Smooth muscle cell (in vitro differentiated cells): ENCODE results near the gene BCL2L12. TPM values are rescaled to one million over a fixed set of nuclear protein-coding genes. Genes with fewer than 3 reads are reported as not detected.
A peak's percentile ranks its signal among the peaks of the same experiment; 100 is the strongest.

Experiments
- DNase-seq: peaks from one replicate; lab custom pipeline; 2025; ENCODE audit not compliant: unreplicated experiment; lab: John Stamatoyannopoulos, UW
- H2AFZ ChIP-seq: fragments of 200-600 bp; sonication (generic); 2 replicates; pipeline ENCODE4 v1.6.0; 2016; ENCODE audit warnings: antibody characterized with exemption, low read depth, mild to moderate bottlenecking
- H3F3A ChIP-seq: fragments of 200-600 bp; sonication (generic); 2 replicates; pipeline ENCODE4 v1.6.0; 2017; ENCODE audit warnings: antibody characterized with exemption, low read depth
- H3K27ac ChIP-seq: fragments of 200-600 bp; sonication (generic); 2 replicates; pipeline ENCODE4 v1.5.1; 2016; ENCODE audit warnings: low read depth, mild to moderate bottlenecking
- H3K27me3 ChIP-seq: fragments of 200-600 bp; sonication (generic); 2 replicates; pipeline ENCODE4 v1.6.1; 2016; ENCODE audit warnings: low read depth, mild to moderate bottlenecking
- H3K36me3 ChIP-seq: fragments of 200-600 bp; sonication (generic); 2 replicates; pipeline ENCODE4 v1.5.1; 2016; ENCODE audit warnings: low read depth
- H3K4me1 ChIP-seq: fragments of 200-600 bp; sonication (generic); 2 replicates; pipeline ENCODE4 v1.5.1; 2016; ENCODE audit warnings: low read depth
- H3K4me2 ChIP-seq: fragments of 200-600 bp; sonication (generic); 2 replicates; pipeline ENCODE4 v1.6.0; 2016; ENCODE audit warnings: mild to moderate bottlenecking
- H3K4me3 ChIP-seq: fragments of 200-600 bp; sonication (generic); 2 replicates; pipeline ENCODE4 v1.5.1; 2016; ENCODE audit warnings: mild to moderate bottlenecking
- H3K79me2 ChIP-seq: fragments of 200-600 bp; sonication (generic); 2 replicates; pipeline ENCODE4 v1.6.0; 2016; ENCODE audit warnings: low read depth, mild to moderate bottlenecking
- H3K9ac ChIP-seq: fragments of 200-600 bp; sonication (generic); 2 replicates; pipeline ENCODE4 v1.6.0; 2016; ENCODE audit warnings: low read depth
- H3K9me3 ChIP-seq: fragments of 200-600 bp; sonication (generic); replicated peaks from 2 replicates; pipeline ENCODE4 v1.5.1; 2016; ENCODE audit warnings: low read depth
- H4K20me1 ChIP-seq: fragments of 200-600 bp; sonication (generic); 2 replicates; pipeline ENCODE4 v1.6.0; 2016; ENCODE audit warnings: low read depth
- WGBS: methylation state at CpG from one replicate; pipeline ENCODE4 v1.1.7; 2016; ENCODE audit warnings: low lambda C conversion rate; 5-methylcytosine and 5-hydroxymethylcytosine counted together
- polyA plus RNA-seq: library from polyadenylated mRNA; unstranded; fragments of >200 nt; fragmentation: Nextera tagmentation; extraction: Ambion mirVana; gene quantifications from 2 replicates; pipeline ENCODE4 v1.2.1, GENCODE V29; 2016
- total RNA-seq: library from RNA; depleted of rRNA; stranded (reverse); fragments of >200 nt; gene quantifications from 2 replicates; pipeline ENCODE4 v1.2.3, GENCODE V29; 2014
- TF ChIP-seq, protein P1 (sequence below): fragments of 200-600 bp; sonication (generic); IDR thresholded peaks from 2 replicates; pipeline ENCODE4 v1.5.1; 2017; ENCODE audit warnings: borderline replicate concordance, mild to moderate bottlenecking, antibody characterized with exemption; ENCODE audit not compliant: insufficient read depth, poor library complexity, severe bottlenecking

Gene BCL2L12
- total and polyA plus RNA-seq, 2 experiments from 2014 or later: 10.8 to 34.0 TPM

DNA sequence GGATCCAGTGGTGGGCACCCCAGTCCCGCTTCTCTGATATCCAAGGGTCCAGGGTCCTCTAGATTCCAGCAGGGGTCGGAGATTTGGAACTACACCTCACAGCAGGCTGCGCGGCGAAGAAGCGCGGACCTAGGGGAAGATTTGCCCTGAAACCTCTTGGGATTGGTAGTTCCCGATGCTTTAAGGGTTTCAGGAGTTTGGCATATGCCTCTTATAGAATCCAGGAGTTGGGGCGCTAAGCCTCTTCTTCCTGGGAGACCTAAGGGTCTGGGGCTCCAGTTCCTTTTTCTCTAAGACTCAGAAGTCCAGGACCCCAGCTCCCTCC, 349 bp downstream of the BCL2L12 start:
- H3K79me2 ChIP-seq: peaks cover 14% of the 10 kb centered on the region
- H4K20me1 ChIP-seq: peaks cover 16% of the 10 kb centered on the region
- no peaks in the 10 kb centered on the region for H3K36me3 ChIP-seq
- H2AFZ ChIP-seq: no peak overlapping the region
- no peaks in the 10 kb centered on the region for H3K9me3 ChIP-seq
- no peaks in the 10 kb centered on the region for H3F3A ChIP-seq
- peaks cover 6% of the 10 kb centered on the region for H3K4me1 ChIP-seq
- TF ChIP-seq, protein P1, sequence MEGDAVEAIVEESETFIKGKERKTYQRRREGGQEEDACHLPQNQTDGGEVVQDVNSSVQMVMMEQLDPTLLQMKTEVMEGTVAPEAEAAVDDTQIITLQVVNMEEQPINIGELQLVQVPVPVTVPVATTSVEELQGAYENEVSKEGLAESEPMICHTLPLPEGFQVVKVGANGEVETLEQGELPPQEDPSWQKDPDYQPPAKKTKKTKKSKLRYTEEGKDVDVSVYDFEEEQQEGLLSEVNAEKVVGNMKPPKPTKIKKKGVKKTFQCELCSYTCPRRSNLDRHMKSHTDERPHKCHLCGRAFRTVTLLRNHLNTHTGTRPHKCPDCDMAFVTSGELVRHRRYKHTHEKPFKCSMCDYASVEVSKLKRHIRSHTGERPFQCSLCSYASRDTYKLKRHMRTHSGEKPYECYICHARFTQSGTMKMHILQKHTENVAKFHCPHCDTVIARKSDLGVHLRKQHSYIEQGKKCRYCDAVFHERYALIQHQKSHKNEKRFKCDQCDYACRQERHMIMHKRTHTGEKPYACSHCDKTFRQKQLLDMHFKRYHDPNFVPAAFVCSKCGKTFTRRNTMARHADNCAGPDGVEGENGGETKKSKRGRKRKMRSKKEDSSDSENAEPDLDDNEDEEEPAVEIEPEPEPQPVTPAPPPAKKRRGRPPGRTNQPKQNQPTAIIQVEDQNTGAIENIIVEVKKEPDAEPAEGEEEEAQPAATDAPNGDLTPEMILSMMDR: no peak
- H3K4me2 ChIP-seq: peak overlapping the region; percentile 88
- no peaks in the 10 kb centered on the region for H3K27me3 ChIP-seq
- peak overlapping the region; percentile 84 for H3K9ac ChIP-seq
- 0% methylated on average over 9 of the region's 9 CpGs for WGBS
- DNase-seq: no peak
- peak overlapping the region; percentile 80 for H3K4me3 ChIP-seq
- H3K27ac ChIP-seq: peak overlapping the region; percentile 50

DNA sequence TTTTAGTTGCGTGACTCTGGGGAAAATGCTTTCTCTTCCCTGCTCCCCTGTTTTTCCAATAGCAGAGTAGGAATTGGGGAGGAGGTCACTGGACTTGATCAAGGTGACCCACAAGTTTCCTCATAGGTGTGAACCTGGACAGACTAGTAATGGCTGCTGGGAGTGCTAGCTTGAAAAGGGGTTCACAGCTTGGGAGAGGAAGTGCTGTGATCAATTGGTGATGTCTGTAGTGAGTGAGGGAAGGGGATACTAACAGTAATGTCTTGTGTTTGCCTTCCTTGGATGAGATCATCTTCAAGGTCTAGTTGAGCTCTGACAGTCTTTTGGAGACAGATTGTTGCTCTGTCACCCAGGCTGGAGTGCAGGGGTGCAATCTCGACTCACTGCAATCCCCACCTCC, 1.7 kb downstream of the BCL2L12 start:
- Histone ChIP-seq H3F3A (no peaks in the 10 kb centered on the region), H2AFZ (no peak overlapping the region), H3K9ac (no peak overlapping the region), H3K4me3 (no peak overlapping the region), H4K20me1 (peaks cover 11% of the 10 kb centered on the region), H3K27ac (no peak overlapping the region), H3K4me2 (no peak overlapping the region), H3K79me2 (peaks cover 14% of the 10 kb centered on the region), H3K4me1 (peaks cover 6% of the 10 kb centered on the region), H3K9me3 (no peaks in the 10 kb centered on the region), H3K36me3 (no peaks in the 10 kb centered on the region), H3K27me3 (no peaks in the 10 kb centered on the region)
- 100% methylated on average over 2 of the region's 2 CpGs for WGBS
- no peak for DNase-seq
- TF ChIP-seq, protein P1: no peak

DNA sequence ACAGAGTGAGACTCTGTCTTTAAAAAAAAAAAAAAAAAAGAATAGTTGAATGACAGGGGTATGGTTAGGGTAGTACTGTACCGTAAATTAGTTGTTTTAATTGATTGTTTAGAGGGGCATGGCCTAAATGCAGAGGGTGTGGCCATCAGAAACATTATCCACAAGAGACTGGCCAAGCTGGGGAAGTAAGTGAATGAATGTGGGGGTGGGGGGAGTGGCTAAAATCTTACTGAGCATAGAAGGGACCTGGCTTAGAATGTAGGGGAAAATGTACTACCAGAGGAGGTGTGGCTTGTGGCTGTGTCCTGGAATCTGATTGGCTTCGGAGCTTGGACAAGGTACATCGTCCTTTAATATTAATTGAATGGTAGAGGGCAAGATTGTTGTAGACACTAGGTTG, 3.8 kb downstream of the BCL2L12 start:
- H3K27me3 ChIP-seq: no peaks in the 10 kb centered on the region

More for the DNA sequence above, 3.8 kb downstream of the BCL2L12 start:
- Histone ChIP-seq H4K20me1 (no peaks in the 10 kb centered on the region), H3K4me2 (no peak overlapping the region), H3K9ac (no peak overlapping the region), H3K4me3 (no peak overlapping the region), H3K36me3 (no peaks in the 10 kb centered on the region), H2AFZ (no peak overlapping the region), H3K79me2 (peaks cover 7% of the 10 kb centered on the region), H3K9me3 (no peaks in the 10 kb centered on the region), H3K27ac (no peak overlapping the region), H3F3A (peaks cover 8% of the 10 kb centered on the region), H3K4me1 (no peaks in the 10 kb centered on the region)
- no peak for DNase-seq
- WGBS: 96% methylated on average over 3 of the region's 3 CpGs
- TF ChIP-seq, protein P1: no peak
